ENCODE results near the gene MSI2.
"Not testable (repeated sequence)": the region's sequence is repeated elsewhere in the genome, so short reads cannot be mapped to it uniquely, and the experiment has no call there.

MSI2 gene

GRCh38 chr17:57255776-57256681 lies at the start of gene MSI2:
Gene MSI2, plus strand, starts transcription at chr17:57256523. Its CDS starts 220 bp downstream, at chr17:57256743.
- peak; percentile 89 for DNase-seq (ENCODE audit: low spot score)

- DNase-seq (ENCODE audit: low spot score) = no peak
Measured at GRCh38 chr17:57206928-57207327, 49.4 kb upstream of the MSI2 start.

- DNase-seq (ENCODE audit: low spot score) = no peak
Measured at GRCh38 chr17:57207396-57207795, 48.9 kb upstream of the MSI2 start.

- DNase-seq (ENCODE audit: low spot score) = no peak
Measured at GRCh38 chr17:57210224-57210553, 46.1 kb upstream of the MSI2 start.

- DNase-seq (ENCODE audit: low spot score) = no peak
Measured at GRCh38 chr17:57210972-57211411, 45.3 kb upstream of the MSI2 start.

- DNase-seq (ENCODE audit: low spot score) = no peak
Measured at GRCh38 chr17:57211543-57211942, 44.8 kb upstream of the MSI2 start.

GRCh38 chr17:57213180-57213825 lies 43.0 kb upstream of the MSI2 start:
- DNase-seq (ENCODE audit: low spot score) = no peak

GRCh38 chr17:57215317-57215716 lies 41.0 kb upstream of the MSI2 start:
- DNase-seq (ENCODE audit: low spot score) = no peak

GRCh38 chr17:57221366-57222350 lies 34.7 kb upstream of the MSI2 start:
- no peak for DNase-seq (ENCODE audit: low spot score)

- DNase-seq (ENCODE audit: low spot score) = not testable (repeated sequence)
Measured at GRCh38 chr17:57222422-57222821, 33.9 kb upstream of the MSI2 start.

GRCh38 chr17:57225127-57225526 lies 31.2 kb upstream of the MSI2 start:
- no peak for DNase-seq (ENCODE audit: low spot score)

- DNase-seq (ENCODE audit: low spot score) = no peak
Measured at GRCh38 chr17:57226793-57227192, 29.5 kb upstream of the MSI2 start.

- peak; percentile 10 for DNase-seq (ENCODE audit: low spot score)
Measured at GRCh38 chr17:57228911-57229310, 27.4 kb upstream of the MSI2 start.

- no peak for DNase-seq (ENCODE audit: low spot score)
Measured at GRCh38 chr17:57234061-57234738, 22.1 kb upstream of the MSI2 start.

GRCh38 chr17:57234739-57235092 lies 21.6 kb upstream of the MSI2 start:
- DNase-seq (ENCODE audit: low spot score) = no peak

- DNase-seq (ENCODE audit: low spot score) = no peak
Measured at GRCh38 chr17:57235124-57235523, 21.2 kb upstream of the MSI2 start.

GRCh38 chr17:57236686-57237299 lies 19.5 kb upstream of the MSI2 start:
- no peak for DNase-seq (ENCODE audit: low spot score)

- no peak for DNase-seq (ENCODE audit: low spot score)
Measured at GRCh38 chr17:57240648-57241047, 15.7 kb upstream of the MSI2 start.

GRCh38 chr17:57242148-57242547 lies 14.2 kb upstream of the MSI2 start:
- DNase-seq (ENCODE audit: low spot score) = no peak

- DNase-seq (ENCODE audit: low spot score) = no peak
Measured at GRCh38 chr17:57243171-57243622, 13.1 kb upstream of the MSI2 start.

GRCh38 chr17:57245786-57246185 lies 10.5 kb upstream of the MSI2 start:
- no peak for DNase-seq (ENCODE audit: low spot score)

Data from putamen (tissue), 1 donor.